SU-DHL-6 (cell line): ENCODE data around the gene FAM53B.

Source experiments
- CTCF ChIP-seq: fragments of 200-600 bp; sonication (generic); IDR thresholded peaks from one replicate; pipeline ENCODE4 v1.5.1; 2017; ENCODE audit warnings: antibody characterized with exemption, mild to moderate bottlenecking, low read length, moderate library complexity; ENCODE audit not compliant: insufficient read depth, poor library complexity, severe bottlenecking
- EZH2phosphoT487 ChIP-seq: fragments of 200-600 bp; sonication (generic), shearing (Covaris generic); conservative IDR thresholded peaks from 2 replicates; pipeline ENCODE4 v1.6.1; 2018; ENCODE audit warnings: mild to moderate bottlenecking, antibody characterized with exemption, low read length, moderate library complexity, mixed read lengths

GRCh38 chr10:124629842-124630241, 114.3 kb downstream of the FAM53B start:
- TF ChIP-seq CTCF (no peak), EZH2phosphoT487 (no peak)
